GM10847 (cell line): ENCODE results near the gene GOSR1.

Experiments
- POLR2A ChIP-seq: IDR thresholded peaks from 2 replicates; pipeline ENCODE4 v1.6.1; 2011; ENCODE audit not compliant: insufficient read length; ENCODE audit errors: extremely low read depth

Gene GOSR1

DNA sequence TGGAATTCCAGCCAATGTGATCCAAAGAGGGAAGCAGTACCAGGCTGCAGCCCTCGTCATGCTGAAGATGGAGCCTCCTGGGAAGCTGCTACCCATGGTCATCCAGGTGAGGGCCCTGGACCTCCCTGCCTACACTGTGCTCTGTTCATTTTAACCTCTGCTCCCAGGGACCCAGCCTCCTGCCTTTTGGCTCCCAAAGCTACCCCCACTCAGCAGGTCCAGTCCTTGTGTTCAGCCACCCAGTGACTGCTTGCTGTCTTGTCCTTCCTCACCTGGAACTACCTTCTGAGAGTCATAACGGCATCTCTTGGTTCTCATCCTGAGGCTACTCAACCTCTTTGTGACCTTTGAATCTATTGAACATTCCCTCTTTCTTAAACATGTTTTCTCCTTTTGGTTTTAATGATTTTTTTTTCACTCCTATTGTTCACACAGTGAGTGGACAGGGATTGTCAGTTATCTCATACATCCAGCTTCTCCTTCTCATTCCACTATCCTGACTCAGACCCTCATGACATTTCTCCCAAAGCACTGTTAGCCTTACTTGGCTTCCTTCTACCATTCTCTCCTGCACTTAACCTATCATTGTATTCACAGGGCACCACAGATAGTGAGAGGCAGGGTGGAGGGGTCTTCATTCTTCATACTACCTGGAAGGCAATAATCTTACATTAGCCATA lies 53.3 kb downstream of the GOSR1 start:
- no peak for TF ChIP-seq POLR2A

DNA sequence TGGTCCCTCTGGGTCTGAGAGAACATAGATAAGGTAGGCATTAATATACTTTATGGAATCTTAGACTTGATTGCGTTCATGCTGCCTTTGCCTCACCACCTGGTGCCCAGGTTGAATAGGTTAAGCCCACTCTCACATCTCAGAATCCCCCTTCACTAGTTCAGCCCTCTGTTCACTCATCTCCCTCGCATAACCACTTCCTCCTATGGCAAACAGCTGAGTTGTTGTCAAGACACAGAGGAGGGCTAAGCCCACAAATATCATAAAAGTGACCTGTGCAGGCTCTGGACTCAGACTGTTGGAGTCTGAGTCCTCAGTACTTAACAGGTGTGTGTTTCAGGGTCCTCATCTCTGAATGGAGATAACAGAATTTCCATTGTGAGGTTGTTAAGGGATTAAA lies 55.7 kb downstream of the GOSR1 start:
- no peak for TF ChIP-seq POLR2A

DNA sequence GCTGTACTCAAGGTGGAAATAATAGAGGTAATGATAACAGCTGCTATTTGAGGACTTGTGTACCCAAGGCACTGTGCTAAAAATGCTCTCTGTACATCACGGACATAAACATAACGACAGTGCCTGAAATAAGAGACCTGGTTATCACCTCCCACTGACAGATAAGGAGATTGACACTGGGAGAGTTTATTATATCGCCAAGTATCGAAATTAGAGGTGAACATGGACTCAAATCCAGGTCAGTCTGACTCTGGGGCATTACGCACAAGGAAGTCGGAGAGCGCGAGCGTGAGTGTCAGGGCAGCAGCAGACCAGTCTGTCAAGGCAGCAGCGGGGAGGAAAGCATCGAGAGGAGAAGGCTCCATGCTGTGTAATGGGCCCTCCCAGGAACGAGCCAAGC lies 57.1 kb downstream of the GOSR1 start:
- no peak for TF ChIP-seq POLR2A

DNA sequence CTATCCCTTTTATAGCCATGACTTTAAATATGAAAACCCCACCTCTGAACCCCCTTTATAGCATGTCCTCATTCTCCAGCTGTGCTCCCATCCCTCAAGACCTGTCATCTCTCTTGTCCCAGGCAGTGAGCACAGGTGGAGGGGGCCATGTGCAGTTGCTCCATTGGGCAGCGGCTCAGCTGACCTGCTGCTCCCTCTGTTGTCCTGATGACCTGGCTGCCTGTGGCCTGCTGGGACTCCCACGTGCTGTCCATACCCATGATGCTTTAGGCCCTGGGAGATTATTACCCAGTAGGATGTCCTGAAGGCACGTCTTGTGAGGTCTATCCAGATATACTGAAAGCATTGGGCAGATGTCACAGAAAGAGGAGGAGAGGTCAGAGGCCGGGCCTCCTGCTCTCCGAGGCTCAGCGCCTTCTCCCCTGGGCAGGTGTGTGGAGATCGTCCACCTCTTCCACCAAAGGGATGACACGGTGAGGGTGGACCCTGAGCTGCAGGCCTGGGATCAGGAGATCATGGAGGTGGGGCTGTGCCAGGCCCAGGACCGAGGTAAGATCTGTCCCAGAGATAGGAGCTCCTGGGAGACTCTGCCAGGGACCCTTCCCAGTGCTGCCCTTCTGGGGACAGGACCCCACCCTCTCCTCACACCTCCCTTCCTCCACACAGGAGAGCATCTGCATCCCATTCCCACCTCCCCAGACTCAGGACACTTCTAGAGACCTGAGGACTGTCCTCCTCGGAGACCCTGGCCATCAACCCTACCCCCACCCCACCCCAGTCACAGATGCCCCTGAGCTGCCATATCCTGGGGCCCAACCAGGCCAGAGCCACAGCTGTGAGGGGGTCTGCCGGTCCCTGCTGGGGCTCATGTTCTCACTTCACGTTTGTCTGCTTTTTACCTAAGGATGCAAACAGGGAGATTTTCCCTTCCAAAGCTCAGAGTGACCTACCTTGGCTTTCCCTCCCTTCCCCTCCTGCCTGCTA lies 58.0 kb downstream of the GOSR1 start:
- TF ChIP-seq POLR2A, result no peak

DNA sequence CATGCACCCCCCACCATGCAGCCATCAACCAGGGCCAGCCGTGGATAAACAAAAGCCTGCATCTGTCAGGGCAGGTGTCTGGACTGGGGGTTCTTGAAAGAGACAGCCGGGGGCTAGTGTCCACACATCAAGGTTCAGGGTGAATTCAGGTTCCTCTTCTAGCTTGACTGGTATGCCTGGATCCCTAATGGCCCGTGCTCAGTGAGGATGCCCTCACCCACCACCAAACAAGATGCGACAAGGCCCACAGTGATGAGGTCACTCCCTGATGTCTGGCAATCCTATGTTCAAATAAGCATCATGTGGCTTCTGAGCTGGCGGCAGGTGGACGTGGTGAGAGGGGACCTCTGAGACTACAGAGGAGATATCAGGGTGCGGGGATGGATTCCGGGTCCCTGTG lies 64.6 kb downstream of the GOSR1 start:
- no peak for TF ChIP-seq POLR2A

DNA sequence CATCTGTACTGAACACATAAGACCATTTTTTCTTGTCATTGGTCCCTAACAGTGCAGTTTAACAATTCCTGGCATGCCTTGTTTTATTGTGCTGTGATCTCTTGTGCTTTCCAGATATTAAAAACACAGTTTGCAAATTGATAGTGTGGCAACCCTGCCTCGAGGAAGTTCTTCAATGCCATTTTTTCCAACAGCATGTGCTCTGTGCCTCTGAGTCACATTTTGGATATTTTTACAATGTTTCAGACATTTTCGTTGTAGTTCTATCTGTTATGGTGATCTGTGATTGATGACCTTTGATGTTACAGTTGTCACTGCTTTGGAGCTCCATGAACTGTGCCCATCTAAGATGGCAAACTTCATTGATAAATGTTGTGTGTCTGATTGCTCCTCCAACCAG lies 66.2 kb downstream of the GOSR1 start:
- no peak for TF ChIP-seq POLR2A

DNA sequence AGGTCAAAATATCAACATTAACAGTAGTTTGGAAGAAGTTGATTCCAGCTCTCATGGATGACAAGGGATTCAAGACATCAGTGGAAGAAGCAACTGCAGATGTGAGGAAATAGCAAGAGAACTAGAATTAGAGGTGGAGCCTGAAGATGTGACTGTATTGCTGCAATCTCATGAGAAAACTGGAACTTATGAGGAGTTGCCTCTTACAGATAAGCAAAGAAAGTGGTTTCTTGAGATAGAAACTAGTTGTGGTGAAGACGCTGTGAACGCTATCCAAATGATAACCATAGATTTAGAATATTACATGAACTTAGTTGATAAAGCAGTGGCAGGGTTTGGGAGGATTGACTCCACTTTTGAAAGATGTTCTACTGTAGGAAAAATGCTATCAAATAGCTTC lies 67.8 kb downstream of the GOSR1 start:
- no peak for TF ChIP-seq POLR2A

DNA sequence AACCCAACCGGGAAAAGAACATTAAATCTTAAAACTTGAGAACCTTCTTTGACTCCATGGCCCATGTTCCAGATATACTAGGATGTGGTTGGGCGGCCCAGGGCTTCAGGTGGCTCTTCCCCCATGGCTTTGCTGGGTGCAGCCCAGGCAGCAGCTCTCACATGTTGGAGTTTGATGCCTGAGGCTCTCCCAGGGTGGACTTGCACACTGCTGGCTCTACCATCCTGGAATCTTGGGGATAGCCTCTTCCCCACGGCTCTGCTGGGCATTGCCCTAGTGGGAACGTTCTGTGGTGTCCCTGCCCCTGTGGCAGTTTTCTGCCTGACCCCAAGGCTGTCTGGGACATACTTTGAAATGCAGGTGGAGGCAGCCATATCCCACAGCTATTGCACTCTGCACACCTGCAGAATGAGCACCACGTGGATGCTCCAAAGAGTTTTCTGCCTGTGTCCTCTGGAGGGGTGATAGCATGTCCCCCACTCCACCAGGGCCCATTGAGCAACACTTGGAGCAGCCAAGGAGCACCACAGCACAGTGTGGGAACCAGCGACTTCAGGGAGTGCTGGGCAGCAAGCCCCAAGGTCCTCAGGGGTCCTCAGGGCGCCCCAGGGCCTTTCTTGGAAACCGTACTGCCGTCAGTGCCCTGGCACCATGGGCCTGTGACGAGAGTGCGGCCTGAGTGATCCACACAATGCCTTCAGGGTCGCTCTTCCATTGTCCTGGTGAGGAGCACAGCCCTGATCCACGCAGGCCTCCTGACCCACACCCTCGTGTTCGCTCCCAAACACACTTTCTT lies 70.8 kb downstream of the GOSR1 start:
- TF ChIP-seq POLR2A, result no peak

DNA sequence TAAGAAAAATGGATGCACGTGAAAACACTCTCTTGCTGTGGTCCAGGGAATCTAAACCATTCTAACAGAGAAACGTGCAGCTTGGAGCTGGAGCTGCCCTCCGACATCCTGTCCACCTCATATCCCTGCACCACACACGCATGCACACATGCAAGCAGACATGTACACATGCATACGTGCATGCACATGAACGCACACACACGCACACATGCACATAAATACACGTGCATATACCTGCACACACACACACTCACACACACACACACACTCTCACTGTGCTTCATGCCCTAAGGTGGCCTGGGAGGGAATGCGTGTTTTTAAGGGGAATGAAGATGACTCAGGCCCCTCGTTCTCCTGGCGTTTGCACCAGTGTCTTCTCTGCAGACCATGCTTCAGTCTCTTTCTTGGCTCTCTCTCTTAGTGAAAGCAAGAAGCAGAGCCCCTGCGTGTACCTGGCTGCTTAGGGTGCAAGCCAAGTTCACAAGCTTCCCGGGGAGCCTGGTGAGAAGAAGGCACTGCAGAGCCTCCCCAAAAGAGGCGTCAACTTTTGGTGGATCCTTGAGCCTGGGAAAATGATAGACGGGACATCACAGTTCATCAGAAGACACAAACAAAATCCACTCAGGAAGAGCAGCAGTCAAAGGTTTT lies 72.8 kb downstream of the GOSR1 start:
- TF ChIP-seq POLR2A, result no peak

DNA sequence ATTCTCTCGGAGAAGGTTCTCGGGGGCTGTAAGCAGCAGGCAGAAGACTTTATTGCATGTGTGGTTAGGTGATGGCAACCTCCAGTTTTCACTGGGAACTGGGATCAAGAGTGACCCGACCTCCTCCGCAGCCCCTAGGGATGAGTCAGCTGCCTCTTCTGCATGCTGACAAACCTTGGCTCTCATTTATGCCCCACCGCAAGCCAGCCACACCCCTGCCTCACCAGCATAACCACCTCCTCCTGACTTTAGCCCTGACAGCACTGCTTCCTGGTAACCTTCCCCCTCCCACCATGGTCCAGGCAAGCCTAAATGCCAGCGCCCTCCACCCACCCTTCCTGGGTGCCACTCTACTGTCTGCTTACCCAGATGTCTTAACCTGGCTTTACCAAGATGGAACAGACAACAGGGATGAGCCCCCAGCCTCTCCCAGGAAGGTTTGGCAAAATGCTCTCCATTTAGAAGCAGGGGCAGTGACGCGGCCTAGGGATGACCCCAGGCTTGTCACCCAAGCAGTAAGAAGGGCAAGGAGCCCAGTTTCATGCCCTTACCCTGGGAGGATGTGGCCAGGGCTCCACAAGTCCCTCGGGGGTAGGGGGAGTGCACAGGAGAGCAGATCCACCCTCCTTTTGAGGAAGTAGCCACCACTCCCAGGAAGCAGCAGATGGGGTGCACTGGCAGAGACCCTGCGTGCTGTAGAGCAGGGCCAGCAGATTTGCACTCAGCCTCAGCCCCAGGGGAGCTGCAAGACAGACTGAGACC lies 73.5 kb downstream of the GOSR1 start:
- TF ChIP-seq POLR2A, result no peak

DNA sequence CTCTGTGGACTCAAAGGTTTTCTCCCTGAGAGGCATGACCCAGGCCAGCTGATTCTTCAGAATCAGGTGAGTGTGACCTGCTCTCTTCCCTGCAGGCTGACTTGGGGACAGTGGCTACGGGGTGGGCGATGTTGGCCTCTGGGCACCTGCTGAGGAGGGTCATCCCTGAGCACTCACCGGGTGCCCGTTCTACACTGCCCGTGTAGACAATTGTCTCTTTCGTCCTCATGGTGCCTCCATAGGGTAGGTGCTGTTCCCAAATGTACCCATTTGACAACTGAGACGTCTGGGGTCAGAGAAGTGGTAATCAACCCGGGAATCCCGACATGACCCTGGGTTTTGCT lies 74.8 kb downstream of the GOSR1 start:
- TF ChIP-seq POLR2A, result no peak

DNA sequence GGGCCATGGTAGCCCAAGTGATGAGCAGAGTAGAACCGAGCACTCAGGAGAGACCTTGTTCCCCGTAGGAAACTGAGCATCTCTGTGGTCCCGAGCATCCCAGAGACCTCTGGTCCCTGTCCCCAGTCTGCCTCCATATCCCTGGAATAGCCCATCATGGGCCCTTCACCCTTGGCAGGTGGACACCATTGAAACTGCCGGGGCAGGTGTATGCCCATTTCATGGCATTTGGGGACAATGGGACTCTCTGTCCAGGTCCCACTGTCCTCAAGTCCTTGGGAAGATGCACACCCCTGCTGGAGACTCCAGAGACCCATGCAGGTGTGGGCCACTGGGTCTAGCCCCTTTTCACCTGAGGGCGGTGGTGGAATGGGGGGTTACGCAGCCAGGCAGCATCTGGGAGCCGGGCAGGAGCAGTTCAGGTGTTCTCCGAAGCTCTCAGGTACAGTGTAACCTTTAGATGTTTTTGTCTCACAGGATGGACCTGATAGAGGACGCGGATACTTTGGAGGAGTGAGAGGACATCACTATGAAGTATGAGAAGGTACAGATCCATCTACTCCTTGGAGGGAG lies 75.9 kb downstream of the GOSR1 start:
- TF ChIP-seq POLR2A, result no peak

DNA sequence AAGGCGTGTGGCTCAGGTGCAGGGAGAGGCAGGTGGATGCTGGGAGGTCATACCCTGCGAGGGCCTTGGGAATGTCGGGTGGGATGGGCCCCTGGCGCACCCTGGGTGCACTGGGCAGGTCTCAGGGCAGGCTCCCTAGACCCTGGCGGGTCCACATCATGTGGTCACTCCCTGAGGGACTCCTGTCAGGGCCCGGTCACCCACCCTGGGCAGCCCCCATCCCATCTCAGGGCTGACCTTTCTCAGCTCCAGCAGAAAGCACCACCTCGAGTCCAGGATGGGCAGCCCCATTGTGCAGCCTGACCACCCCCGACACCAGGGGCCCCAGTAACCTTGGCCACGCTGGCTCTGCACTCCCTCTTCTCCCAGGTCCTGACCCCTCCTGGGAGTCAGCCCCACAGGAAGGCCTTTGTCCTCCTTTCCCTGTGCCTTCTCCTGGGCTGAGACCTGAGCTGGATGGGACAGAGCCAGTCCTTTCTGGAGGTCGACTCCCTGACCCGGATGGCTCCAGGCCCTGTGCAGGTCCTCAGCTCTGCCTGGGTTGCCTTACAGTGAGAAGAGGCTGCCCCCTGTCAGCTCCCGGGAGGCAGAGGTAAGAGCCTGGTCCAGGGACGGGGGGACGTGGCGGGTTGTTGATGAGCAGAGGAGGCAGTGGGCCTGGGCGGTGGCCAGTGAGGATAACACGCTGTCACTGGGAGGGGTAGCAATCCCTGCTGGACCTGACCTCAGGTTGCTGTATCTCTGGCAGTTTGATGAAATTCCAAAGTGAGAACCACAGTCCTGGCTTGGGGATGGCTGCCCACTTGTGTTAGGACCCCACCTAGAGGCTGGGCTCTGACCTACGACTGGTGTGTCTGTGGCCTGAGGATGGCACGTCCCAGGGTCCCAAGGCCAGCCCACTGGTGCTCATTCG lies 77.9 kb downstream of the GOSR1 start:
- TF ChIP-seq POLR2A, result no peak
